ENCODE results near the gene EFHD2.

GRCh38 chr1:15422871-15423270, 13.2 kb downstream of the EFHD2 start:
- TF ChIP-seq, protein P1, sequence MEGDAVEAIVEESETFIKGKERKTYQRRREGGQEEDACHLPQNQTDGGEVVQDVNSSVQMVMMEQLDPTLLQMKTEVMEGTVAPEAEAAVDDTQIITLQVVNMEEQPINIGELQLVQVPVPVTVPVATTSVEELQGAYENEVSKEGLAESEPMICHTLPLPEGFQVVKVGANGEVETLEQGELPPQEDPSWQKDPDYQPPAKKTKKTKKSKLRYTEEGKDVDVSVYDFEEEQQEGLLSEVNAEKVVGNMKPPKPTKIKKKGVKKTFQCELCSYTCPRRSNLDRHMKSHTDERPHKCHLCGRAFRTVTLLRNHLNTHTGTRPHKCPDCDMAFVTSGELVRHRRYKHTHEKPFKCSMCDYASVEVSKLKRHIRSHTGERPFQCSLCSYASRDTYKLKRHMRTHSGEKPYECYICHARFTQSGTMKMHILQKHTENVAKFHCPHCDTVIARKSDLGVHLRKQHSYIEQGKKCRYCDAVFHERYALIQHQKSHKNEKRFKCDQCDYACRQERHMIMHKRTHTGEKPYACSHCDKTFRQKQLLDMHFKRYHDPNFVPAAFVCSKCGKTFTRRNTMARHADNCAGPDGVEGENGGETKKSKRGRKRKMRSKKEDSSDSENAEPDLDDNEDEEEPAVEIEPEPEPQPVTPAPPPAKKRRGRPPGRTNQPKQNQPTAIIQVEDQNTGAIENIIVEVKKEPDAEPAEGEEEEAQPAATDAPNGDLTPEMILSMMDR (conservative IDR thresholded peaks at IDR 0.05; ENCODE audit: low read depth, low read length), result no peak
- TF ChIP-seq EZH2phosphoT487 (IDR thresholded peaks at IDR 0.05; ENCODE audit: borderline replicate concordance, low read length), result no peak
